Kidney (tissue), 14 donors: ENCODE measurements around the gene GKN2. TPM values are rescaled to one million over a fixed set of nuclear protein-coding genes. Genes with fewer than 3 reads are reported as not detected.

Experiments
- DNase-seq, 5 donors: peaks; one replicate each; pipeline ENCODE4 v3.0.0-alpha.2; 2013 to 2020
- FAIRE-seq: peaks from 2 replicates; lab custom pipeline; 2012; peaks lifted over from hg19 to GRCh38; lab: Jason Lieb, UNC
- H3K27ac ChIP-seq, 2 donors: one replicate each; pipeline ENCODE4 v1.7.0; 2013; ENCODE audit warnings: low read depth in 2 of 2, low read length in 2 of 2, inconsistent platforms in 1 of 2
- H3K27me3 ChIP-seq: one replicate; pipeline ENCODE4 v1.7.1; 2013; ENCODE audit warnings: low read length, inconsistent platforms; ENCODE audit not compliant: control insufficient read depth, insufficient read depth
- H3K36me3 ChIP-seq, 3 donors: one replicate each; pipeline versions ENCODE4 v1.7.0 to v1.7.1; 2013; ENCODE audit warnings: low read length in 3 of 3, control low read depth in 1 of 3, inconsistent platforms in 1 of 3; ENCODE audit not compliant: insufficient read depth in 3 of 3, control insufficient read depth in 2 of 3
- H3K4me1 ChIP-seq, 3 donors: one replicate each; pipeline versions ENCODE4 v1.7.0 to v1.7.1; 2013; ENCODE audit warnings: low read length in 3 of 3, inconsistent platforms in 1 of 3, low read depth in 1 of 3; ENCODE audit not compliant: control insufficient read depth in 2 of 3, insufficient read depth in 2 of 3
- H3K4me3 ChIP-seq, 3 donors: one replicate each; pipeline versions ENCODE4 v1.7.0 to v1.8.1; 2013; ENCODE audit warnings: low read length in 3 of 3, control low read depth in 1 of 3, inconsistent platforms in 1 of 3
- H3K9ac ChIP-seq, 3 donors: one replicate each; pipeline versions ENCODE4 v1.7.0 to v1.7.1; 2013; ENCODE audit warnings: low read length in 3 of 3, control low read depth in 1 of 3, inconsistent platforms in 1 of 3
- H3K9me3 ChIP-seq, 3 donors: one replicate each; pipeline versions ENCODE4 v1.7.0 to v1.7.1; 2013; ENCODE audit warnings: low read length in 3 of 3, control low read depth in 1 of 3, inconsistent platforms in 1 of 3; ENCODE audit not compliant: control insufficient read depth in 2 of 3, insufficient read depth in 1 of 3
- intact Hi-C: fragments of 100-400 bp; cut with DNase I; formaldehyde crosslinking; loops from one replicate; pipeline ENCODE4 v1.11.1; 2022
- polyA plus RNA-seq: library from polyadenylated mRNA; stranded (reverse); fragments of 350-450 nt; fragmentation: Illumina TruSeq; extraction: RNeasy Lipid Tissue Mini Kit (QIAGEN cat#74804); gene quantifications from one replicate; pipeline ENCODE4 v1.2.3, GENCODE V29; 2014; ENCODE audit warnings: low read depth, low replicate concordance; ENCODE audit not compliant: insufficient read depth
- total RNA-seq: library from RNA; stranded (reverse); fragmentation: NEBNext Ultra II Directional; extraction: Animal tissue kit (Norgen Biotek cat#: 25700); gene quantifications from one replicate; pipeline ENCODE4 v1.2.1, GENCODE V29; 2021
- TF ChIP-seq, protein P1 (sequence below): IDR thresholded peaks from 3 replicates; pipeline ENCODE4 v1.5.1; 2012; ENCODE audit warnings: mild to moderate bottlenecking, moderate library complexity, borderline replicate concordance; ENCODE audit not compliant: insufficient read depth; ENCODE audit errors: extremely low read depth
- donor health status: control.
- donor health status: control.
- donor health status: control.
- donor health status: control.
- donor health status: control.
- donor health status: DM: yes; HTN: yes; CAD: no.
- donor health status: Normal renal cell carcinoma (clear cell type).

The GKN2 gene
- total and polyA plus RNA-seq, 2 donors from 2014 or later, result not detected

DNA sequence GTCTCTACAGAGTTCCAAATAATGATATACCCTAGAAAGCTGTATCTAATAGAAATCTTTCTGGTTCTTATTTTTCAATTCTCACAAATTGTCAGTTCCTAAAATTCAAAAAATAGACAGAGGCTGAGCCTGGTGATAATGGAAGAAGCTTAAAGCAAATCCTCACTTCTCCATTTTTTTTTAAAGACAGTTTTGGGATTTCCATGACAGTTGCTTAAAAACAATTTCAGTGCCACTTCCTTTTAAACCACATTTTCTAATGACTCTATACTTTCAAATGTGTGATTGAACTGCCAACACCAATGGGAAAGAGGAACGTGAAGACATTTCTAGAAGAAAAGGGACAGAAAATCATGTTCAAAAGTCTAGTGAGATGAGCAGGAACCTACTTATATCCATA is 4.0 kb downstream of the GKN2 start:
- no peak overlapping the region for H3K9ac ChIP-seq

DNA sequence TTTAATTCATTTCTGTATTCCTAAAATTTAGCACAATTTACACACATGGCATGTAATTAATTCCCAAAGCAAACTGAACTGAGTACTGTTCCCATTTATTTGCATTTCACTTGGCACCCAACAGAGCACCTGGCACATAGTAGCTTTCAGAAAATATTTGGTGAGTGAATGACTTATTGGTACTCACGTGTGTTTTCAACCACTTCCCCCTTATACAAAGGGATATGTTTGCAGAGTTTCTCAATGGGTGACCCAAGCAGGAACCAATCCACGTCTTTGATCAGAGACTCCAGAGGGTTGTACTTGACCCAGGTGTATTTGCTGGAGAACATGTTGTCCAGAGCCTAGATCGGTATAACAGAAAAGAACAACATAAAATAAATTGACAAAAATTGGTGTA is 6.6 kb downstream of the GKN2 start:
- DNase-seq, result no peak
- Histone ChIP-seq H3K9me3 (no peaks in the 10 kb centered on the region), H3K4me3 (no peak overlapping the region), H3K4me1 (no peaks in the 10 kb centered on the region), H3K36me3 (no peaks in the 10 kb centered on the region), H3K27ac (no peak overlapping the region), H3K27me3 (no peaks in the 10 kb centered on the region), H3K9ac (no peak overlapping the region)
- FAIRE-seq, result no peak
- TF ChIP-seq, protein P1, sequence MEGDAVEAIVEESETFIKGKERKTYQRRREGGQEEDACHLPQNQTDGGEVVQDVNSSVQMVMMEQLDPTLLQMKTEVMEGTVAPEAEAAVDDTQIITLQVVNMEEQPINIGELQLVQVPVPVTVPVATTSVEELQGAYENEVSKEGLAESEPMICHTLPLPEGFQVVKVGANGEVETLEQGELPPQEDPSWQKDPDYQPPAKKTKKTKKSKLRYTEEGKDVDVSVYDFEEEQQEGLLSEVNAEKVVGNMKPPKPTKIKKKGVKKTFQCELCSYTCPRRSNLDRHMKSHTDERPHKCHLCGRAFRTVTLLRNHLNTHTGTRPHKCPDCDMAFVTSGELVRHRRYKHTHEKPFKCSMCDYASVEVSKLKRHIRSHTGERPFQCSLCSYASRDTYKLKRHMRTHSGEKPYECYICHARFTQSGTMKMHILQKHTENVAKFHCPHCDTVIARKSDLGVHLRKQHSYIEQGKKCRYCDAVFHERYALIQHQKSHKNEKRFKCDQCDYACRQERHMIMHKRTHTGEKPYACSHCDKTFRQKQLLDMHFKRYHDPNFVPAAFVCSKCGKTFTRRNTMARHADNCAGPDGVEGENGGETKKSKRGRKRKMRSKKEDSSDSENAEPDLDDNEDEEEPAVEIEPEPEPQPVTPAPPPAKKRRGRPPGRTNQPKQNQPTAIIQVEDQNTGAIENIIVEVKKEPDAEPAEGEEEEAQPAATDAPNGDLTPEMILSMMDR, result no peak
- intact Hi-C loops, result no loop called here

More for the DNA sequence above, 4.0 kb downstream of the GKN2 start:
- no peaks in the 10 kb centered on the region for H3K4me1 ChIP-seq
- H3K9me3 ChIP-seq, result no peaks in the 10 kb centered on the region
- DNase-seq (no peak), FAIRE-seq (no peak)
- H3K4me3 ChIP-seq, result no peak overlapping the region
- TF ChIP-seq, protein P1, result no peak
- no peaks in the 10 kb centered on the region for H3K27me3 ChIP-seq
- intact Hi-C loops, result no loop called here
- no peak overlapping the region for H3K27ac ChIP-seq
- no peaks in the 10 kb centered on the region for H3K36me3 ChIP-seq

- no peak for FAIRE-seq
- Histone ChIP-seq H3K9ac (no peak overlapping the region), H3K9me3 (no peaks in the 10 kb centered on the region), H3K4me3 (peak overlapping the region in 1 of 3 donors; percentile 24), H3K27ac (no peak overlapping the region), H3K27me3 (no peaks in the 10 kb centered on the region), H3K4me1 (no peaks in the 10 kb centered on the region), H3K36me3 (no peaks in the 10 kb centered on the region)
- TF ChIP-seq, protein P1, result peak; percentile 79
- intact Hi-C loops, result no loop called here
- peak in 4 of 5 donors; percentile 85 to 94 (median 90) for DNase-seq
Measured at GRCh38 chr2:68943581-68944568, 8.8 kb downstream of the GKN2 start.
